Tibial nerve (tissue), 3 donors: ENCODE data around the gene KLK8.

Experiments
- POLR2A ChIP-seq, 2 donors: fragments of 450-650 bp; IDR thresholded peaks; one replicate each; pipeline ENCODE4 v1.6.1; 2017; ENCODE audit warnings: antibody characterized with exemption in 2 of 2, mild to moderate bottlenecking in 2 of 2, moderate library complexity in 2 of 2
- TF ChIP-seq, protein P1 (sequence below), 5 experiments: fragments of 200-600 bp in 3 of 5; fragments of 450-650 bp in 2 of 5; sonication (generic) in 3 of 5; IDR thresholded peaks; one replicate each; pipeline ENCODE4 v1.5.1; 2016 to 2019; ENCODE audit warnings: antibody characterized with exemption in 5 of 5, mild to moderate bottlenecking in 3 of 5, moderate library complexity in 2 of 5

GRCh38 chr19:51005248-51005647, 3.8 kb upstream of the KLK8 start:
- TF ChIP-seq, protein P1, sequence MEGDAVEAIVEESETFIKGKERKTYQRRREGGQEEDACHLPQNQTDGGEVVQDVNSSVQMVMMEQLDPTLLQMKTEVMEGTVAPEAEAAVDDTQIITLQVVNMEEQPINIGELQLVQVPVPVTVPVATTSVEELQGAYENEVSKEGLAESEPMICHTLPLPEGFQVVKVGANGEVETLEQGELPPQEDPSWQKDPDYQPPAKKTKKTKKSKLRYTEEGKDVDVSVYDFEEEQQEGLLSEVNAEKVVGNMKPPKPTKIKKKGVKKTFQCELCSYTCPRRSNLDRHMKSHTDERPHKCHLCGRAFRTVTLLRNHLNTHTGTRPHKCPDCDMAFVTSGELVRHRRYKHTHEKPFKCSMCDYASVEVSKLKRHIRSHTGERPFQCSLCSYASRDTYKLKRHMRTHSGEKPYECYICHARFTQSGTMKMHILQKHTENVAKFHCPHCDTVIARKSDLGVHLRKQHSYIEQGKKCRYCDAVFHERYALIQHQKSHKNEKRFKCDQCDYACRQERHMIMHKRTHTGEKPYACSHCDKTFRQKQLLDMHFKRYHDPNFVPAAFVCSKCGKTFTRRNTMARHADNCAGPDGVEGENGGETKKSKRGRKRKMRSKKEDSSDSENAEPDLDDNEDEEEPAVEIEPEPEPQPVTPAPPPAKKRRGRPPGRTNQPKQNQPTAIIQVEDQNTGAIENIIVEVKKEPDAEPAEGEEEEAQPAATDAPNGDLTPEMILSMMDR (IDR thresholded peaks at IDR 0.05): no peak
- no peak for TF ChIP-seq POLR2A (IDR thresholded peaks at IDR 0.05)
